Germinal center (tissue), 1 donor: Measurements from ENCODE around the gene CPNE5.

ENCODE experiments used
- DNase-seq: peaks from one replicate; pipeline ENCODE4 v3.0.0; 2012; ENCODE audit warnings: mixed read lengths, low spot score

The CPNE5 gene

GRCh38 chr6:36700071-36700812 is 139.0 kb downstream of the CPNE5 start:
- no peak for DNase-seq

GRCh38 chr6:36699348-36699747 is 139.9 kb downstream of the CPNE5 start:
- no peak for DNase-seq

GRCh38 chr6:36698871-36699271 is 140.4 kb downstream of the CPNE5 start:
- DNase-seq, result no peak

GRCh38 chr6:36698196-36698595 is 141.0 kb downstream of the CPNE5 start:
- no peak for DNase-seq

GRCh38 chr6:36697481-36697903 is 141.8 kb downstream of the CPNE5 start, which contains the start of gene RAB44:
Gene RAB44, plus strand, starts transcription at chr6:36697826. Its CDS starts 6,410 bp downstream, at chr6:36704236.
- DNase-seq, result no peak

GRCh38 chr6:36695414-36695813 is 143.8 kb downstream of the CPNE5 start:
- DNase-seq, result no peak

- DNase-seq, result no peak
Observed at GRCh38 chr6:36694616-36695015, 144.6 kb downstream of the CPNE5 start.

- no peak for DNase-seq
Observed at GRCh38 chr6:36692861-36693702, 146.2 kb downstream of the CPNE5 start.

GRCh38 chr6:36692220-36692619 is 147.0 kb downstream of the CPNE5 start:
- peak; percentile 69 for DNase-seq

GRCh38 chr6:36691612-36692011 is 147.6 kb downstream of the CPNE5 start:
- DNase-seq, result no peak

GRCh38 chr6:36691011-36691410 is 148.2 kb downstream of the CPNE5 start:
- no peak for DNase-seq
